CD4-positive, CD25-positive, alpha-beta regulatory T cell (primary cell): ENCODE data around the gene ATF6. TPM values are rescaled to one million over a fixed set of nuclear protein-coding genes. Genes with fewer than 3 reads are reported as not detected.

Experiments
- ATAC-seq, 2 donors: fragments of 150-1000 bp; cut with Tn5 transposase; one replicate each; pipeline ENCODE4 v1.10.0; 2021; ENCODE audit warnings: low read depth in 2 of 2, moderate number of reproducible peaks in 2 of 2, moderate library complexity in 1 of 2
- DNase-seq, 3 donors: peaks; one replicate each; pipeline versions ENCODE4 v3.0.0 to v3.0.0-alpha.2; 2012 to 2022; ENCODE audit warnings: mixed read lengths in 1 of 3
- H3K27ac ChIP-seq: one replicate; pipeline ENCODE4 v1.7.0; 2013; ENCODE audit warnings: mild to moderate bottlenecking, low read length; ENCODE audit not compliant: insufficient read depth, poor library complexity, severe bottlenecking
- H3K27me3 ChIP-seq: one replicate; pipeline ENCODE4 v1.7.0; 2013; ENCODE audit warnings: low read length; ENCODE audit not compliant: control insufficient read depth, insufficient read depth
- H3K36me3 ChIP-seq: one replicate; pipeline ENCODE4 v1.7.0; 2013; ENCODE audit warnings: mild to moderate bottlenecking, low read length, moderate library complexity; ENCODE audit not compliant: control insufficient read depth, insufficient read depth
- H3K4me1 ChIP-seq: 2 replicates; pipeline ENCODE4 v1.7.0; 2013; ENCODE audit warnings: mild to moderate bottlenecking, low read length; ENCODE audit not compliant: insufficient read depth, control insufficient read depth, poor library complexity, severe bottlenecking
- H3K4me3 ChIP-seq: one replicate; pipeline ENCODE4 v1.7.0; 2013; ENCODE audit warnings: low read depth, mild to moderate bottlenecking, low read length, moderate library complexity
- H3K9me3 ChIP-seq, 2 experiments: 1 replicate in 1 of 2; 2 replicates in 1 of 2; pipeline ENCODE4 v1.7.0; 2013; ENCODE audit warnings: low read length in 2 of 2, mild to moderate bottlenecking in 1 of 2, moderate library complexity in 1 of 2; ENCODE audit not compliant: control insufficient read depth in 2 of 2
- H3K27ac Mint-ChIP-seq, 3 donors: one replicate each; pipeline ENCODE4 v1.8.0; 2020 to 2022; ENCODE audit warnings: mild to moderate bottlenecking in 3 of 3, mixed read lengths in 3 of 3, moderate library complexity in 2 of 3
- H3K27me3 Mint-ChIP-seq: one replicate; pipeline ENCODE4 v1.8.0; 2022; ENCODE audit warnings: mild to moderate bottlenecking, mixed read lengths
- H3K36me3 Mint-ChIP-seq: one replicate; pipeline ENCODE4 v1.8.0; 2020; ENCODE audit warnings: mixed read lengths
- H3K4me1 Mint-ChIP-seq, 4 donors: one replicate each; pipeline ENCODE4 v1.8.0; 2020 to 2022; ENCODE audit warnings: mixed read lengths in 4 of 4, mild to moderate bottlenecking in 1 of 4
- H3K4me3 Mint-ChIP-seq, 4 donors: one replicate each; pipeline ENCODE4 v1.8.0; 2020 to 2022; ENCODE audit warnings: mild to moderate bottlenecking in 4 of 4, mixed read lengths in 4 of 4, moderate library complexity in 3 of 4
- H3K9me3 Mint-ChIP-seq, 7 donors: one replicate each; pipeline ENCODE4 v1.8.0; 2020 to 2022; ENCODE audit warnings: mixed read lengths in 7 of 7, mild to moderate bottlenecking in 3 of 7, moderate library complexity in 2 of 7
- polyA plus RNA-seq, 4 donors: library from polyadenylated mRNA; unstranded; fragments of 300-500 nt; fragmentation: Illumina TruSeq; gene quantifications; one replicate each; pipeline ENCODE4 v1.2.3, GENCODE V29; 2021
- total RNA-seq: library from RNA; stranded (reverse); gene quantifications from one replicate; pipeline ENCODE4 v1.2.3, GENCODE V29; 2022

Gene ATF6
- total and polyA plus RNA-seq, 5 donors from 2014 or later = 13.5 to 17.8 (median 15.0) TPM

DNA sequence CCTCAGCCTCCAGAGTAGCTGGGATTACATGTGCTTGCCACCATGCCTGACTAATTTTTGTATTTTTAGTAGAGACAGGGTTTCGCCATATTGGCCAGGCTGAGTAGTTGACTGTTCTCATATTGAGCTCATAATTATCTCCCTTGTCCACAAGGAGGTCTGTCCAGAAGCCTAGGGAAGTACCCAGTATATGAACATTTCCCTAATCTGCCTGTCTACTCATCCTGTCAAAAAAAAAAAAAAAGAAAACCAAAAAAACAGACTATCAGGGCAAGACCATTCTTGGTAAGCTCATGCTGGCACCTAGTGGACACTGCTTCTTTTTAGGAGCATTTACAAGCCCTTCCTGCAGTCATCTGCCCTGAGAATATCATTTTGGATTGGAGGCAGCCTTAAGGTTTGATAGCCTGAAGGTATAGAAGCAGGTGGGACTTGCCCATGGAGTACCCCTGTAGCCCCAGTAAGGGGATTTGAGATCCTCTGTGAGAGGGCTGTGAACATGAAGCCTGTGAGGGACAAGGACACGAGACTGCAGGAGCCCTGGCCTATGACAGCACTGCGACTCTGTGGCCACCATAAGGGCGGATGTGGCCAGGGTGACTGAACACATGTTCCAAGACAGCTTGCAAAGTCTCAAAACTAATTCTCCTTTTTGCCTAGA lies 27.4 kb upstream of the ATF6 start:
- DNase-seq = peak in 2 of 3 donors; percentile 38 to 53
- ATAC-seq = peak; percentile 63 to 70
- H3K36me3 Mint-ChIP-seq = no peaks in the 10 kb centered on the region
- peak overlapping the region in 1 of 4 donors; percentile 45 for H3K4me3 Mint-ChIP-seq
- H3K27me3 Mint-ChIP-seq = peaks cover 14% of the 10 kb centered on the region
- H3K27me3 ChIP-seq = peaks cover 13% of the 10 kb centered on the region
- no peak overlapping the region for H3K4me3 ChIP-seq
- peaks cover 4% of the 10 kb centered on the region for H3K4me1 ChIP-seq
- H3K9me3 ChIP-seq = no peaks in the 10 kb centered on the region
- peaks cover 0 to 8% (median 1%) of the 10 kb centered on the region in 4 donors for H3K4me1 Mint-ChIP-seq
- H3K27ac ChIP-seq = no peak overlapping the region
- no peaks in the 10 kb centered on the region for H3K36me3 ChIP-seq
- no peak overlapping the region for H3K27ac Mint-ChIP-seq
- H3K9me3 Mint-ChIP-seq = peaks cover 0 to 2% (median 0%) of the 10 kb centered on the region in 7 donors

DNA sequence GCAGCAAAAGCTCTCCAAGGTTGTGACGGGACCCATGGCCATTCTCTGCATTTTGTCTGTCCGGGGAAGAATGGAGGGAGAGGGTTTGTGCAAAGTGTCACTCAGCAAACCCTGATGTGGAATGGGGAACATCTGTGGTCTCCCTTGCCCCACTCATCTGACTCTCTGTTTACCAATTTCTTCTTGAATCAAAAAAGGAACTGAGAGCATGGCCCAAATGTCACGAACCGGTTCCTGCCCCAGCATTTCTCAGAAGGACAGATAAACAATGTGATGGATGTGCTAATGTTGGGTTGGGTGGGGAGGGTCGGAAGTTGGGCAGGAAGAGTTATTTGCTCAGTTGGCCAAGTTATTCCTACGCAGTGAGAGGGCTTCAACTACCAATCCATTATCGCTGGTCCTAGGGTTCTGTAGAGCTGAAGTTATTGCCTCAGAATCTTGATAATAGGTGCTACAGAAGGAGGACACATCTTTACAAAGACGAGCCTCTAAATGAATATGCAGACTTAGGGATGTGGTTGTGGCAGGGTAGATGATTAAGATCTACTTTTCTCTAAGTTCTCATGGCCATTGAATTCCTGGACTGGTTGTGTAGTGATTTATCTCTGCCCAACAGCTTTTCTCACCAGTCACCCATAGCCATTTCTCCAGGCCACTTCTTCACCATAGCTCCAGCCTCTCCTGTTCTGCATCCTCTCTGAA lies 26.1 kb upstream of the ATF6 start:
- H3K4me1 ChIP-seq = peaks cover 4% of the 10 kb centered on the region
- H3K27ac Mint-ChIP-seq = no peak overlapping the region

DNA sequence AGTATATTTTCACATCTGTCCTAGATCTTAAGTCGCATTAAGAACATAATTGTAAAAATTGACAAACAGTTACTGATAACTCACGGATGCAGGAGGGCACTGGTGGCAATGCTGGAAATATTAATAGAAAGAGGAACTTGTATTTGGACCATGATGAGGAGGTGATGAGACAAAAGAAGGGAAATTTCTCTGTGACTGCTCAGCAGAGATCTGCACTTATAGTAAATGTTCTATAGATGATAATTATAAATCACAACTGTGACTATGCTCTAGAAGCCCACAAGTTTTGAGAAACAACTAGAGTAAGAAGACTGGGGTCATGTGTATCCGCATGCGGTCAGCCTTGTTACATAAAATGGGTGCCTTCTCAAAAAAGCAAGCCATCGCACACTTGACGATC lies 25.2 kb upstream of the ATF6 start:
- no peak overlapping the region for H3K27ac Mint-ChIP-seq
- Histone ChIP-seq H3K9me3 (no peaks in the 10 kb centered on the region), H3K36me3 (no peaks in the 10 kb centered on the region), H3K4me3 (no peak overlapping the region), H3K27ac (no peak overlapping the region), H3K4me1 (peaks cover 4% of the 10 kb centered on the region), H3K27me3 (peaks cover 10% of the 10 kb centered on the region)
- no peak overlapping the region for H3K4me3 Mint-ChIP-seq
- peaks cover 0 to 2% (median 0%) of the 10 kb centered on the region in 7 donors for H3K9me3 Mint-ChIP-seq
- H3K27me3 Mint-ChIP-seq = peaks cover 29% of the 10 kb centered on the region
- DNase-seq = no peak
- no peaks in the 10 kb centered on the region for H3K36me3 Mint-ChIP-seq
- ATAC-seq = no peak
- peaks cover 0 to 8% (median 1%) of the 10 kb centered on the region in 4 donors for H3K4me1 Mint-ChIP-seq

More for the DNA sequence above, 26.1 kb upstream of the ATF6 start:
- H3K27me3 ChIP-seq = peaks cover 13% of the 10 kb centered on the region
- H3K36me3 ChIP-seq = no peaks in the 10 kb centered on the region
- no peak for DNase-seq
- no peak overlapping the region for H3K27ac ChIP-seq
- no peak overlapping the region for H3K4me3 ChIP-seq
- Mint-ChIP-seq H3K9me3 (peaks cover 0 to 2% (median 0%) of the 10 kb centered on the region in 7 donors), H3K4me3 (no peak overlapping the region), H3K36me3 (no peaks in the 10 kb centered on the region), H3K4me1 (peaks cover 0 to 8% (median 1%) of the 10 kb centered on the region in 4 donors), H3K27me3 (peaks cover 22% of the 10 kb centered on the region)
- no peaks in the 10 kb centered on the region for H3K9me3 ChIP-seq
- ATAC-seq = no peak

DNA sequence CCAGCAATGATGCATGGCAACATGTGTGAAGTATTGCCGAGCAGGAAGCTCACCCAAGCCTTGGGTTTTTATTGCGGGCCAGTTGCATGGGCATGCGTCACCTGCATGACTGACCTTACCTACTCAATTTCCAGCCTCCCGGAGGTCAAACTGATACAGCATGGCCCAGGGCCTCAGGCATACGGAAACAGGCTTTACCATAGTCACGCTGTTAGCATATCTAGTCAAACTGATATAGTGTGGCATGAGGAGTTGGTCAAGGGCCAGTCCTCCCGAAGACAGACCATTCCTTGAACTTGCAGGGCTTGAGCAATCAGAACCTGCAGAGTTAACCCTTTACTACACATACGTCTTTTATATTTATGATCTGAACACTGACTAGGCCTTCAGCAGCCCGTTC lies 22.9 kb upstream of the ATF6 start:
- DNase-seq = no peak
- Mint-ChIP-seq H3K27ac (no peak overlapping the region), H3K27me3 (peaks cover 45% of the 10 kb centered on the region), H3K4me3 (no peak overlapping the region), H3K4me1 (peaks cover 0 to 16% (median 2%) of the 10 kb centered on the region in 4 donors), H3K36me3 (no peaks in the 10 kb centered on the region), H3K9me3 (peaks cover 0 to 2% (median 0%) of the 10 kb centered on the region in 7 donors)
- Histone ChIP-seq H3K9me3 (no peaks in the 10 kb centered on the region), H3K27me3 (peaks cover 9% of the 10 kb centered on the region), H3K4me3 (no peak overlapping the region), H3K27ac (no peak overlapping the region), H3K4me1 (peaks cover 4% of the 10 kb centered on the region), H3K36me3 (no peaks in the 10 kb centered on the region)
- ATAC-seq = no peak

DNA sequence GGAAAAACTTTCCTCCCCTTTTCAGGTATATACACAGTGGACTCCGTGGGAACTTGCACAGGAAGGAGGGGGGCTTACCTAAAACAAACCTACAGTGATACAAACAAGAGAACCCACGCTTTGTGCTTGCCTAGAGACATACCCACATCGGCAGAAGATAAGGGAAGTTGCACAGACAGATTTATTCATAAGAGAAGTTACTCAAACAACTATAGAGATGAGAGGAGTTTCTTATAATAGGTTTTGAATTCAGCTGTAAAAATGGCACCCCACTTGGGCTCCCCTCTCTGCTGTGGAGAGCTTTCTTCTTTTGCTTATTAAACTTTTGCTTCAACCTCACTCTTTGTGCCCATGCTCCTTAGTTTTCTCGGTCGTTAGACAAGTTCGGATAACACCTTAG lies 18.3 kb upstream of the ATF6 start:
- Mint-ChIP-seq H3K4me1 (peaks cover 0 to 35% (median 21%) of the 10 kb centered on the region in 4 donors), H3K36me3 (peaks cover 3% of the 10 kb centered on the region), H3K4me3 (peak overlapping the region in 2 of 4 donors; percentile 94), H3K9me3 (peaks cover 0 to 2% (median 0%) of the 10 kb centered on the region in 7 donors), H3K27me3 (peaks cover 39% of the 10 kb centered on the region), H3K27ac (peak overlapping the region in 1 of 3 donors; percentile 49)
- no peak overlapping the region for H3K27ac ChIP-seq
- peaks cover 4% of the 10 kb centered on the region for H3K27me3 ChIP-seq
- peaks cover 12% of the 10 kb centered on the region for H3K36me3 ChIP-seq
- H3K4me3 ChIP-seq = no peak overlapping the region
- H3K4me1 ChIP-seq = peaks cover 23% of the 10 kb centered on the region
- ATAC-seq (no peak), DNase-seq (no peak)
- no peaks in the 10 kb centered on the region for H3K9me3 ChIP-seq

DNA sequence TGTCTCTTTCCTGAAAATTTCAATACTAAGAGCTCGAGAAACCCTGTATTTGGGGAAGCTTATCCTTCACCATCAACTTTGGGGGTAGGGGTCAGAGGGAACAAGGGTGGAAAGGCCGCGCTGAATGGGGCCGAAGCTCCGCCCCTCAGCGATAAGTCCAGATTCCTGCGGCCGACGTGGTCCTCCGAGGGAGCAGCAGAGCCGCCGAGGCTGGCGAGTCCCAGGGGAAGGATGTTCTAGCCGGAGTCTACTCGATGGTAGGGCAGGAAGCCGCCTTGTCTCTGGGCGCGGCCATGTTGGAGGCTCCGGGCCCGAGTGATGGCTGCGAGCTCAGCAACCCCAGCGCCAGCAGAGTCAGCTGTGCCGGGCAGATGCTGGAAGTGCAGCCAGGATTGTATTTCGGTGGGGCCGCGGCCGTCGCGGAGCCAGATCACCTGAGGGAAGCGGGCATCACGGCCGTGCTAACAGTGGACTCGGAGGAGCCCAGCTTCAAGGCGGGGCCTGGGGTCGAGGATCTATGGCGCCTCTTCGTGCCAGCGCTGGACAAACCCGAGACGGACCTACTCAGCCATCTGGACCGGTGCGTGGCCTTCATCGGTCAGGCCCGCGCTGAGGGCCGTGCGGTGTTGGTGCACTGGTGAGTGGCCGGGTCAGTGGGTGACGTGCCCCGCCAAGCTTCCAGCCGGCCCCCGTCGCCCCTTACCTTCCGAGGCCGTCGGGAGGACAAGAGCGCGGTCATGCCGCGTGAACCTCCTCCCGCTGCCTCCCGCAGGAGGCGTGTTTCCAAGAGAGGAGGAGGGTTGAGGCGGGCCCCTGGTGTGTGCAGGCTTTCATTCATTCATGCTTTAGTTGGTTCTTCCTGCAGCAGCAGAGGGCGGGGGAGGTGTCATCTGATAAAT lies 16.4 kb upstream of the ATF6 start, which contains the start of gene DUSP12:
Gene DUSP12 (plus strand): TSS at position 278 of the 899 bp plus-strand sequence. CDS start 16 bp downstream, at position 294.
- H3K36me3 Mint-ChIP-seq = peaks cover 13% of the 10 kb centered on the region
- H3K27me3 Mint-ChIP-seq = peaks cover 31% of the 10 kb centered on the region
- H3K4me3 ChIP-seq = peak within 1 kb of the TSS; percentile 92
- DNase-seq (peak; percentile 73 to 92 (median 82)), ATAC-seq (peak; percentile 98 to 99)
- peak within 1 kb of the TSS; percentile 94 to 99 (median 98) for H3K4me3 Mint-ChIP-seq
- peak within 1 kb of the TSS; percentile 77 for H3K27ac ChIP-seq
- peak within 1 kb of the TSS; percentile 95 to 98 (median 95) for H3K27ac Mint-ChIP-seq
- H3K9me3 Mint-ChIP-seq = peaks cover 0 to 2% (median 0%) of the 10 kb centered on the region in 7 donors
- H3K27me3 ChIP-seq = peaks cover 4% of the 10 kb centered on the region
- no peaks in the 10 kb centered on the region for H3K9me3 ChIP-seq
- peaks cover 31% of the 10 kb centered on the region for H3K36me3 ChIP-seq
- peaks cover 23% of the 10 kb centered on the region for H3K4me1 ChIP-seq
- H3K4me1 Mint-ChIP-seq = peaks cover 0 to 40% (median 29%) of the 10 kb centered on the region in 4 donors

DNA sequence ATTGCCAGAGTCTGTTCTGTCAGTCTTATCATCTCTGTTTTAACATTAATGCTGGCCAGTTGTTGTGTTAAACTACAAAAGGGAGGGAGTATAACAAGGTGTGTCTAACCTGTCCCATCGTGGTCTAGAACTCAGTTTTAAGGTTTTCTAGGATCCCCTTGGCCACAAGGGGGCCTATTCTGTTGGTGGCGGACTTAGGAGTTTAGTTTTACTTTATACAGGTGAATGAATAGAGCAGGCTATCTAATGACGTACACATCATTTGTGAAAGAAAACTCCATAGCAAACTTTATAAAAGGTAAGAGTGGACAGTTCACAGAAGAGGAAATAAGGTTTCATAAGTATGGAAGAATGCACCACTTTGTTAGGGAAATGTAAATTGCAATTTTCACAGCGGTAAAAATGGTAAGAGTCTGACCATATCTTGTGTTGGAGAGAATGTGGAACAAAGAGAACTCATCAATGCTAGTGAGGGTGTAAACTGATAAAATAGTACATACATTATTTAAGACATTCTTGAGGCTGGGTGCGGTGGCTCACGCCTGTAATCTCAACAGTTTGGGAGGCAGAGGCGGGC lies 2.5 kb upstream of the ATF6 start:
- peaks cover 6% of the 10 kb centered on the region for H3K36me3 Mint-ChIP-seq
- Histone ChIP-seq H3K27ac (no peak overlapping the region), H3K27me3 (no peaks in the 10 kb centered on the region), H3K36me3 (peaks cover 2% of the 10 kb centered on the region), H3K4me3 (peak overlapping the region; percentile 38), H3K9me3 (no peaks in the 10 kb centered on the region), H3K4me1 (peaks cover 31% of the 10 kb centered on the region)
- peak overlapping the region in 2 of 3 donors; percentile 66 to 86 for H3K27ac Mint-ChIP-seq
- H3K4me3 Mint-ChIP-seq = peak overlapping the region; percentile 76 to 86 (median 78)
- ATAC-seq (peak; percentile 61 to 67), DNase-seq (peak; percentile 24 to 76 (median 54))
- H3K9me3 Mint-ChIP-seq = peaks cover 0 to 4% (median 0%) of the 10 kb centered on the region in 7 donors
- peaks cover 5% of the 10 kb centered on the region for H3K27me3 Mint-ChIP-seq
- peaks cover 18 to 43% (median 30%) of the 10 kb centered on the region in 4 donors for H3K4me1 Mint-ChIP-seq
